ELR (cell line): ENCODE measurements around the gene STK25.
"Not testable (repeated sequence)": the region's sequence is repeated elsewhere in the genome, so short reads cannot be mapped to it uniquely, and the experiment has no call there.

ENCODE experiments used
- DNase-seq: peaks from one replicate; pipeline ENCODE4 v3.0.0-alpha.2; 2015; ENCODE audit warnings: low read depth

The STK25 gene

DNA sequence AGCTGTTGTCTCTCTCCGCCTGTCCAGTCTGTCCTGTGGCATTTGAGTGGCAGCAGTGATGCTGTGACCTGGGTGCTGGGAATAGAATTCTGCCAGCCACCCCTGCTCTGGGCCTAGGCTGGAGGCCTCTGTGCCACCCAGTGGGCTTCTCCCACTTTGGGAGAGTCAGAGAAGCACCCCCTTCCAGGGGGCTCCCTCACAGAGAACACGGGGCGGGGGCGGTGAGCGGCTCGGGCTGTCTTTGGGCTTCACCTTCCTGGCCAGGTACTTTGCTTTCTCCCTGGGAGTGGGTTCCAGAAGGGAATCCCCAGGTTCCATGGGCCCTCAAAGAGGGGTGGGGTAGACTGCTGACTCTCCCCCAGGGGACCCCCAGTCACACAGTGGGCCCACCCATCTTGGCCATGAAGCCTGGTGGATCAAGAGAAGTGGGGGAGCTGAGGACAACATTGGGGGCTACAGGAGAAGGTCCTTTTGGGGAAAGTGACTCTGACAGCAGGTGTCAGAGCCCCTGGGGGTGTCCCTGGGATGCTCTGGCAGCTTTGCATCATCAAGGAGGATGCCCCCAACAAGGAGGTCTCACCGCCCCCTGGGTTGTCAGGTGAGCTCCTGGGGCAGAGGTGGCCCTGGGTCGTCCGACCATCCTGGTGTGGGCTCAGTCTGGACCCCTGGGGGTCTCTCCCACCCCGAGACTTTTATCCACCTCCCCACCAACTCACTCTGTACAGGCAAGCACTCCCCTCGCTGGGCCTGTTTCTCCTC lies 31.4 kb upstream of the STK25 start:
- DNase-seq: no peak

DNA sequence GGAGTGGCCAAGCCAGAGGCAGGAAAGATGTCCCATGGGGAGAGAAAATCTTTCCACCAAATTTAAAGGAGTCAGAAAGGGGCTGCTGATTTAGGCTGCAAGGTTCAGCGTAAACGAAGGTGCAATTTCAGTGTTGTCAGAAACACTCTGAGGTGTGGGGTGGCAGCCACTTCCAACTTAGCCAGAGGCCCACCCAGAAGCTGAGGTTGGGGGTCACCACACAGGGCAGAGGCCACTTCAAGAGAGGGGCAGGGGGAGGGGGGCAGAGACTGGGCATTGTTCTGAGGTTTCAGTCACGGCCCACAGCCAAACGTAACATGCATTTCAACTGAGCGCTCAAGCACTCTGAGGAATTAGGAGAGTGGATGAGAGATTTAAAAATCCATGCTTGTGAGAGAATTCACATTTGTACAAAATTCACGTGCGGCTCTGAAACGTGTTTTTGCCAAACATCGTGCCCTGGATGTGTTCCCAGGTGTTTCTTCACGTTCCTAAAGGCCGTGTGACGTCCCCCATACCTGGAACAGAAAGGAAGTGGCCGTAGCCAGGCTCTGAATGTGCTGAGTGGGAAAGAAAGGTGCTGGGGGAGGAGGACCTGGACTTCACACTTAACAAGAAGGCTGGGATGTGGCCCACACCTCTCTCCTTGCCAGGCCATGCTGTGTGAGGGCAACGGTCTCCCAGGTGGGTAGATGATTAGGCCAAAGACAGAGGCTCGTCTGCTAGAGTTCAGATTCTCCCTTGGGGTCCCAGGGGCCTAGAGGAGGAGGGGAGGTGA lies 30.6 kb upstream of the STK25 start:
- no peak for DNase-seq

DNA sequence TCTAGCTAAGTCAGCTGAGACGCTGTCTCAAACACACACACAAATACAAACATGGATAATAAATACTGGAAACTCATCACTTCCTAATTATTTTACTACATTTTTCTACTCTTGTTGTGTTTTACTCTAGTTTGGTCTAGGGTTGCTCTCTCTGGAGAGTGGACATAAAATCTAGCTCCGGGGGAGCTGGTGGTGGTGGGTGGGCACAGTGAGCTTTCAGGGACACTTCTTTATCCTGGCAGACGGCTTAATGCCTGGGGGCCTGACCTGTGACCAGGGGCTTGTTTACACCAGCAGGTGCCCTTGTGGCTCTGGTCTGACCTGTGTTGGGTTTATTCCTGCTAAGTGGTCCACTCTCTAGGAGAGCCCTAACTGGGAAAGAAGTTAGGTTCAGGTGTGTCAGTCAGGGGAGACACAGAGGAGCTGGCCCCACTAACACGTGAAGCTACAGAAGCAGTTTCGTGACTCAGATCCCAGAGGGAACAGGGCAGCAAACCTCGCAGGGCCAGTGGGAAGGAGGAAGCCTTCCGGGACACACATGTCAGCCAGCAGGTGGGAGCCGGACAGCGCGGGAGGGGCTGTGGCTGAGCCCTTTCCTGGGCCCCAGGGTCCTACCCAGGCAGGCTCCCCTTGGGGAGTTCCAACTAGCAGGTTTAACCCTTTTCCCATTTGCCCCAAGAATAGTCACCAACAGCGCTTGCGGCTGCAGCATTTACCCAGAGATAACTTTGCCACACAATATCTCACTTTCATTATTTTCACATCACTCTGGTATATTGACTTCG lies 27.7 kb upstream of the STK25 start:
- no peak for DNase-seq

DNA sequence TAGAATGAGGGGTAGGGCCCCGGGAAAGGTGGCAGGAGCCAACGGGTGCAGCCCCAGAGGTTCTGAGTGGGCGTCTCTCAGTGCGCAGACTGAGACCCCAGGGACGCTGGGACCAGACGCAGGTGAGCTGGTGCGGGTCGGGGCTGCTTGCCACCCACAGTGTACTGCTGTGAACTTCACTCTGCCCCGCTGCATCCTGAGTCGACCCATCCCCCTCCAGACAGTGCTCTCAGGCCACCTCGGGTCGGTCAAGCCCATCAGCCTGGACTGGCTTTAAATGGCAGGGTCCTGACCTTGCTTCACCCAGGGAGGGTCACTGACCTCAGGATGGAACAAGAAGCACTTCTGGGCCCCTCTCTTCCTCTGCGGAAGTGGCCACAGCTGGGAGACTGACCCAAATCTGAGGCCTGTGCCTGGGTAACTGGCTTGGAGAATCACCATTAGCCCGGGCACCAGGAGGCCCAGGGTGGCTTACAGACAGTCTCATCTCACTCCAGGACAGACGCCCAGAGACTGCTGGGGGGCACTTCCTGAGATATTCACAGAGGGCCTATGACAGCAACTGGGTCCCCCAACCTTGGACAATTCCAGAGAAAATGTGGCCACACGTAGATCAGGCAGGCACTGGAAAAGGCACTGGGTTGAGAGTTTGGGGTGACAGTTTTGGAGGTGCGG lies 26.5 kb upstream of the STK25 start:
- no peak for DNase-seq

DNA sequence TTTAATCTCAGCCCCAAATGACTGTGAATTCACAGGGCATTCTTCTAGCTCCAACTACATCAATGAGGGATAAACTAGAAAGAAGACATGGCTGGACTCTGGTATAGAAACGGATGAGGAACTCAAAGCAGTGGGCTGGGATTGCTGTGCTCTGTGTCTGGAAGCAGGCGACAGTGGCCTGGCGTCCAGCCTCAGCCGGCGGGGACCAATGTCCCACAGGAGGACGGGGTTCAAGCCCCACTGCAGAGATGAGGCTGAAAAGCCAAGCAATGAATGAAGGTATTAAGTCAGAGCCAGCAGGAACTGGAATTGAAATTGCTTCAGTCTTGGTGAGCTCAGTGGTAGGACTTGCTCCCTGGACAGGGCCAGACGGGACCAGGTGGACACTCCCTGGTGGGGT lies 25.9 kb upstream of the STK25 start:
- DNase-seq: no peak

DNA sequence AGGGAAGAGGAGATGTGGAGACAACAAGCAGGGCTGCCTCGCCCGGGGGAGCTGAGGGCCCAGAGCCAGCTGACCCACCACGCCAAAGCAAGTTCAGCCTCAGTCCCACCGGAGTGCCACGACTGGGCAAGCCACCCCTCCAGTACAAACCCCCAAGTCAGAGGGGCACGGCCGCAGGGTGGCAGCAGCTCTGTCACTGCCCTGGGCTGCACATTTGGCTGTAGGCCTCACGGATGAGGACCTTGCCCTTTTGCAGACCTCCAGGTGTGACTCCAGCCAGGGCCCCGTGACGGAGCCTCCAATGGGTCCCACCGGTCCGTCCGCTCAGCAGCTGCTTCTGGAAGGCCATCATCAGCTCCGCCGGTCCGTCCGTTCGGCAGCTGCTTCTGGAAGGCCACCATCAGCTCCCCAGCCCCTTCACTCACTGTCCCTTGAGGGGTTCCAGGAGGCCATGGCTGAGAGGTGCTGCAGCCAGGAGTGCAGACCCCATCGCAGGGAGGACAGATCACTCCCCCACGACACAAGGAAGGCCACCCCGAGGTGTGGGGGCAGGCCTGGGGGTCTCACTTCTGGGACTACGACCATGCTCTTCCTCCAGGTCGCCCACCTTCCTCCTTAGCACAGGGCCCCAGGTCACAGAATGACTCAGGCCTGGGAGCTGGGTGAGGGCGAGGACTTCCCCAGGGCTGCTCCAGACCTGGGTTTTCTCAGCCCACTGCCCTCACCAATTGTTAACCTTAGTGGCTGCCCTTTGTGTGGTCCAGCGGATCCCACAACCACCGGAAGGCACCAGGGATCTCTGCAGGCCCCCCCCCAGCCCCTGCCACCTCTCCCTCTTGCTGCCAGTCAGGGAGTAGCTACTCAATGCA lies 24.6 kb upstream of the STK25 start:
- no peak for DNase-seq

DNA sequence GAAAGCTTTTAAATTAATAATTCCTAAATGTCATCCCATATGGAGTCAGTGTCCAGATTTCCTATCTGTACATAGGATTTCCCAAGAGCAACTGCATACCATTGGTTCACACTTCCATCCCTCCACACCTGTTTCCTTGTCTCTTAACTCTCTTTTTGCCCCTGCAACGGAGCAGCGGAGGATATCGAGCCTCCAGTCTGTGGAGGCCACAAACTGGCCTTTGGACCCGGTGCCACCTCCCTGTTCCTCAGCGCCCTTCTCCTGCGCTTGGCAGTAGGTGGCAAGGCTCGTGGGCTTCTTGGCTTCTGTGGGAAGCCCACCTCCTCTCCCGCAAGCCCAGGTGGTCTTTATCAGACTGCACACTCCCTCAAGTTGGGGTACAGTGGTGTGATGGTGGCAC lies 23.8 kb upstream of the STK25 start:
- DNase-seq: no peak

DNA sequence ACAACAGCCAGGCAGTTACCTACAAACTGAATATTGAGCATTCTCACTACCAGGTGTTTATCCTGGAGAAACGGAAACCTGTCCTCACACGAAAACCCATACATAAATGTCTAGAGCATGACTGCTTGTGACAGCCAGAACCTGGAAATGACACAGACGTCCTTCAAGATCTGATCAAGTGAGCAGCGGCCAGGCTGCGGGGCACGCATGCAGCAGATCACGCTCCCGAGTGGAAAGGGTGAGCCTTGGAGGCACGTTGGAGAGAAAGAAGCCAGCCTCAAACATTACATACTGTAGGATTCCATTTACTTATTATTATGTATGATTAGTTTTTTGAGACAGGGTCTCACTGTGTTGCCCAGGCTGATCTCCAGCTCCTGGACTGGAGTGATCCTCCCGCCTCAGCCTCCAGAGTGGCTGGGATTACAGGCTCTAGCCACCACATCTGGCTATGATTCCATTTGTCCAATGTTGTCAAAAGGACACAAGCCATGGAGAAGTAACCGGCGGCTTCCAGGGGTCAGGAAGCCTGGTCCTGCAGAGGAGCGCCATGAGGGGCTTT lies 22.9 kb upstream of the STK25 start:
- no peak for DNase-seq

DNA sequence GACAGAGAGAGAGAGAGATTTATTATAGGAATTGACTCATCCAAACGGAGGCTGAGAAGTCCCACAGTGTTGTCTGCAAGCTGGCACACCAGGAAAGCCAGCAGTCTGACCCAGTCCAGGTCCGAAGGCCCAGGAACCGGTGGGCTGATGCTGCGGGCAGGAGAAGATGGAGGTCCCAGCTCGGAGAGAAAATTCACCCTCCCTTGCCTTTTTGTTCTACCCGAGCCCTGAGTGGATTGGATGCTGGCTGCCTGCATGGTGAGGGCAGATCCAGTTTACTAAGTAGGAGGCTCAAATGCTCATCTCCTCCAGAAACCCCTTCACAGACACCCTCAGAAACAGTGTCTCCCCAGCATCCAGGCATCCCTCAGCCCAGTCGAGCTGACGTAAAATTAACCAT lies 22.2 kb upstream of the STK25 start:
- DNase-seq: no peak

DNA sequence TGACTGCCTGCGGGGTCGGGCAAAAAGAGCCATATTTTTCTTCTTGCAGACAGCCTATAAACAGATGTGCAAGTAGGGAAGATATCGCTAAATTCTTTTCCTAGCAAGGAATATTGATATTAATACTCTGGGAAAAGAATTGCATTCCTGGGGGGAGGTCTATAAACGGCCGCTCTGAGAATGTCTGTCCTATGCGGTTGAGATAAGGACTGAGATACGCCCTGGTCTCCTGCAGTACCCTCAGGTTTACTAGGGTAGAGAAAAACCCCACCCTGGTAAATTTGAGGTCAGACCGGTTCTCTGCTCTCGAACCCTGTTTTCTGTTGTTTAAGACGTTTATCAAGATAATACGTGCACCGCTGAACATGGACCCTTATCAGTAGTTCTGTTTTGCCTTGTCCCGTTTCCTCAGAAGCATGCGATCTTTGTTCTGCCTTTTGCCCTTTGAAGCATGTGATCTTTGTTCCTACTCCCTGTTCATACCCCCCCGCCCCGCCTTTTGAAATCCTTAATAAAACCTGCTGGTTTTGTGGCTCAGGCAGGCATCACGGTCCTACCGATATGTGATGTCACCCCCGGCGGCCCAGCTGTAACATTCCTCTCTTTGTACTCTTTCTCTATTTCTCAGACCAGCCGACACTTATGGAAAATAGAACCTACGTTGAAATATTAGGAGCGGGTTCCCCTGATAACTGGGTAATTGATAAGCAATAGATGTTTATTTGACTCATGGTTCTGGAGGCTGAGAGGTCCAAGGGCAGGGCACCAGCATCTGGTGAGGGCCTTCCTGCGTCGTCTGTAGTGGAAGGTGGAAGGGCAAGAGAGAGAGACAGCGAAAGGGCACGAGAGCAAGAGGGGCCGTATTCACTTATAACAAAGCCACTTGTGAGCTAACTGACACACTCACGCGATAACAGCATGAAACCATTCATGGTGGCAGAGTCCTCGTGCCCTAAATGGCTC lies 17.7 kb upstream of the STK25 start:
- not testable (repeated sequence) for DNase-seq

DNA sequence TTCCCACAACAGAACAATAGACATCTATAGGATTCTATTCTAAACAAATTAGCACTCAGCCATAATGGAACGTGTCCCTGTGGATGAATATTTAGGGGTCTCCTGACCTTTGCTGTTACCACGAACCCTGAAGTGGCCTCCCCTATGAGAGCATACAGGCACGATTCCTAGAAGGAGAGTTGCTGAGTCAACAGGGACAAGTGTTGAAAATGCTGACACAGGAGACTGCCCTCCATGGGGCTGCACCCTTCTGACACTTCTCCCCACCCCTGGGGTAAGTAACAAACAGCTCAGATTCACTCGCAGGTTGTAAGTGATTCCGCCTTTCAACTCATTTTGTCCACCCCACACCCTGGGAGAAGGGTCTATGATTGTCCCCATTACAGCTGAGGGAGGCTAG lies 14.1 kb upstream of the STK25 start:
- DNase-seq: no peak

DNA sequence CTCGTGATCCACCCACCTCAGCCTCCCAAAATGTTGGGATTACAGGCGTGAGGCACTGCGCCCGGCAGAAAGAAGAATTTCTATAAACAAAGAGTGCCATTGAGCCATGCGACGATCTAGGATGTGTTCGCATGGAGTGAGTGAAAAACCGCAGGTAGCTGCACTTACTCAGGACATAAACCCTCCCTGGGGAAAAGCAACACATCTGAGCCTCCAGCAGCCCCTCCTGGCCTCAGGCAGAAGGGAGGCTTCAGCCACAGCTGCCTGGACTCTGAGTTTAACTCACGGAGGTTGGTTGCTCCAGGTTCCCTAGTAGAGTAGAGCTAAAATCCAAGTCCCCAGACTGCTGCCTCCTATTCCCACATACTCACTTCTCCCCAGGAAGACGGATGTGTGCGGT lies 11.3 kb upstream of the STK25 start:
- DNase-seq: no peak

DNA sequence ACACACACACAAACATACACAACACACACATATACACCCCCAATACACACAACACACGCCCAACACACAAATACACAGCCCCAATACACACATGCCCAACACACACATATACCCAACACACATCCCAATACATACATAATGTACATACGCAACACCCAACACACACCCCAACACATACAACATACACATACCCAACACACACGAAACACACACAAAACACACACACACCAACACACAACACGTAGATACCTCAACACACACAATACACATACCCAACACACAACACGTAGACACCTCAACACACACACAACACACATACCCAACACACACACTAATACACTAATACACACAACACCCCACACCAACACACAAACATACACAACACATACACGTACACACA lies 8.9 kb upstream of the STK25 start:
- DNase-seq: no peak

DNA sequence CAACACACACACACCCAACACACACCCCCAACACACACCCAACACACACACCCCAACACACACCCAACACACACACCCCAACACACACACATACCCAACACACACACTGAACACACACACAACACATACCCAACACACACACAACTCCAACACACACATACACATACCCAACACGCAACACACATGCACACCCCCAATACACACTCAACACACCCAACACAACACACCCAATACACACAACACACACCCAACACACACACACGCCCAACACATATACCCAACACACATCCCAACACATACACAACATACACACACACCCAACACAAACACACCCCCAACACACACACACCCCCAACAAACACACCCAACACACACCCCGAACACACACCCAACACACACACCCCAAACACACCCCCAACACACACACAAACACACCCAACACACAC lies 8.2 kb upstream of the STK25 start:
- no peak for DNase-seq

DNA sequence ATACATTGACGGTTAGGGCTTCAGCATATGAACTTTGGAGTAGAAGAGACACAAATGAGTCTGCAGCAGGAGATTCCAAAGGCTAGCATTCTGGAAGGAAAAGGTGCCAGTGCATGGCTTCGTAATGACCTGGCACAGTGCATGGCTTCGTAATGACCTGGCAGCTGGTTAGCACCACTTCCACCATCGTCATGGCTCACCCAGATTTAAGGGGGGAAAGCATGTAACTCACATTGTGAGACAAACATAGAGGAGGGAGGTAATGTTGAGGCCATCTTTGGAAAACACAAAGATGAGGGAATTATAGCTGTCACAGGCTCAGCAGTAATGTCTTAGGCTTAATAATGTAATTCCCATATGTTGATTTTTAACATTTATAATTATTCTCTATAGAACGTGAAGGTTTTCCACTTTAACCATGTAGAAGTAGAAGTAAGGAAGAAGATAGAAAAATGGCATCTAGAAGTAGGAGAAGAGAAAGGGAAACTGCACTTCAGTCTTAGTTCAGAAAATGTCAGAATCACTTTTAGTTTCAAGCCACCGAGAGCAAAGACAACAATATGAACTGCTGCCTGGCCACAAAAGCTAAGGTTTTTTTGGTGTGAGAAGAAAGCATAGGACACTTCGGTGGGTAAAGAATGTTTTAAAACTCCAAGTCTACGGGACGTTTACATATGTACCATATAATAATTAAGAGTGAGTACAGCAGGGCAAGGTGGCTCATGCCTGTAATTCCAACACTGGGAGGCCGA lies 6.8 kb upstream of the STK25 start:
- peak; percentile 39 for DNase-seq

DNA sequence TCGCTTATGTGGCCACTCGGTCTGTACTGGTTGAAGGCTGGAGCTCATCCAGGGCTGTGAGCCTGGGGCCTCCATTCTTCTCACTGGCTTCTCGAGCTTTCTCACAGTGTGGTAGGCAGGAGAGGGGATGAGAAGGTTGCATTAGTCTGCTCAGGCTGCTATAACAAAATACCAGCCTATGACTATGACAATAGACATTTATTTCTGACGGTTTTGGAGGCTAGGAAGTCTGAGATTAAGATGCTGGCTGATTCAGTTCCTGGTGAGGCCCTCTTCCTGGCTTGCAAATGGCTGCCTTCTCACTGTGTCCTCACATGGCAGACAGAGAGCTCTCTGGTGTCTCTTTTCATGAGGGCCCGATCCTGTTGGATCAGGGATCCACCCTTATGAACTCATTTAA lies 6.2 kb upstream of the STK25 start:
- peak; percentile 59 for DNase-seq

DNA sequence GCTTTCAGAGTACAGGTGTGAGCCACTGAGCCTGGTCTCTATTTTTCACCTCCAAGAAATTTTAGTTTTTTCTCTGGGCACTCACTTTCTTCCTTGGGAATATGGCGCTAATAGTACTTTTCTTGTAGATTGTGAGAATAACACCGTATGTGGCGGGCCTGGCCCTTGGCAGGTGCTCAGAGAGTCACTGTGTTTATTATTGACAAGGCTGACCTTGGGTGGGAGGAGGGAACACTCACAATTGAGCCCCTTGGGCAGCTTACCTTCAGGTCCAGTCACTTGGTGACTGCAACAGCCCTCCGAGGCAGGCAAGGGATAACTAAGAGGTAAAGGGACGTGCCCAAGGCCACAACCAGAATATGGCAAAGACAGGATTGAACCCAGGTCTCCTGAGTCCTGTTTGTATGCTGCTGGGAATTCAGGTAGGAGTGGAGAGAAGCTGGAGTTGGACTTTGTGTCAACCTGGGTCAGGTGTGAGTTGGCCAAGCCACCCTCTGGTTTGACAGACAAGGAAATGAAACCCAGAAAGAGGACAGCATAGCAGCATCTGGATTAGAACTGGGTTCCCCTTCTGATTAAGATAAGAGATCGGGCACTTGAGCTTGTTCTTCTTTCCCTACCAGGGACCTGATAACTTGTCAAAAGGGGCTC lies 2.8 kb upstream of the STK25 start:
- DNase-seq: no peak

DNA sequence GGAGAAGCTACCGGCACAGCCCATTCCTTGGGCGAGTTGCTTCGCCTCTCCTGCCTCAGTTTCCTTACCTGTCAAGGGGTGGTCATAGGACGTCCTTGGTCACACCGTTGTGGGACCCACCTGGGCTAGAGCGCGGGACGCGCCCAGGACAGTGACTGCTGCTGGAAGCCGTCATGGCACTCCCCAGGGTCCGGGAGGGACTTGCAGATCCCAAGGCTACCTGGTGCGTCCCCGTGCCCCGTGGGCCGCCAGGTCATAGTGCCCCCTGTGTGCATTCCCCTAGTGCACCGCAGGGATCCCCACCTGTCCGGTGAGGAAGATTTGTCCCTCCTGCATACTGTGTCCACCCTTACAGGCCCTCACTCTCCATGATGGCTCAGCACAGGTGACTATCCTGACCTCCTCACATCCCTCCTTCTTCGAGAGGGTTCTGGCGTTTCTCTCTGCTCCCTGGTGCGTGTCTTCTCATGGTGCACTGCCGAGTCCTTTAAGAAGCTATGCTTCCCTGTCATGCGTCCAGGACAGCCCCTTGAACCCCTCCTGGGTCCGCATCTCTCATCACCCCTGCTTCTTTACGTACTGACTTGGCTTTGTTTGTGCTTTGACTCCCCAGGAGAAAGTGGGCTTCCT lies 886 bp upstream of the STK25 start:
- no peak for DNase-seq
